HG03521 (cell line): ENCODE measurements around the gene ORAI1.
"Not testable (repeated sequence)": the region's sequence is repeated elsewhere in the genome, so short reads cannot be mapped to it uniquely, and the experiment has no call there.

ENCODE experiments used
- ATAC-seq: cut with Tn5 transposase; IDR thresholded peaks from one replicate; pipeline ENCODE4 v1.9.1; 2021; ENCODE audit warnings: mild to moderate bottlenecking, moderate library complexity; ENCODE audit not compliant: unreplicated experiment

ORAI1 gene

GRCh38 chr12:121602766-121603165 lies 23.6 kb upstream of the ORAI1 start:
- ATAC-seq, result no peak

DNA sequence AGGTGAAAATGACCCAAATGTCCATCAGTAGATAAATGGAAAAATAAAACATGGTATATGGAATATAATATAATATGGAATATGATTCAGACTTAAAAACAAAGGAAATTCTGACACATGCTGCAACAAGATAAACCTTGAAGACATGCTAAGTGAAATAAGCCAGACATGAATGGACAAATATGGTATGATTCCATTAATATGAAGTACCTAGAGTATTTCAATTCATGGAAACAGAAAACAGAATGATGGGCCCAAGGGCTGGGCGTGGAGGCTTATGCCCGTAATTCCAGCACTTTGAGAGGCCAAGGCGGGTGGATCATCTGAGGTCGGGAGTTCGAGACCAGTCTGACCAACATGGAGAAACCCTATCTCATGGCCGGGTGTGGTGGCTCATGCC lies 22.7 kb upstream of the ORAI1 start:
- ATAC-seq, result no peak

- no peak for ATAC-seq
Measured at GRCh38 chr12:121608301-121608700, 18.0 kb upstream of the ORAI1 start.

DNA sequence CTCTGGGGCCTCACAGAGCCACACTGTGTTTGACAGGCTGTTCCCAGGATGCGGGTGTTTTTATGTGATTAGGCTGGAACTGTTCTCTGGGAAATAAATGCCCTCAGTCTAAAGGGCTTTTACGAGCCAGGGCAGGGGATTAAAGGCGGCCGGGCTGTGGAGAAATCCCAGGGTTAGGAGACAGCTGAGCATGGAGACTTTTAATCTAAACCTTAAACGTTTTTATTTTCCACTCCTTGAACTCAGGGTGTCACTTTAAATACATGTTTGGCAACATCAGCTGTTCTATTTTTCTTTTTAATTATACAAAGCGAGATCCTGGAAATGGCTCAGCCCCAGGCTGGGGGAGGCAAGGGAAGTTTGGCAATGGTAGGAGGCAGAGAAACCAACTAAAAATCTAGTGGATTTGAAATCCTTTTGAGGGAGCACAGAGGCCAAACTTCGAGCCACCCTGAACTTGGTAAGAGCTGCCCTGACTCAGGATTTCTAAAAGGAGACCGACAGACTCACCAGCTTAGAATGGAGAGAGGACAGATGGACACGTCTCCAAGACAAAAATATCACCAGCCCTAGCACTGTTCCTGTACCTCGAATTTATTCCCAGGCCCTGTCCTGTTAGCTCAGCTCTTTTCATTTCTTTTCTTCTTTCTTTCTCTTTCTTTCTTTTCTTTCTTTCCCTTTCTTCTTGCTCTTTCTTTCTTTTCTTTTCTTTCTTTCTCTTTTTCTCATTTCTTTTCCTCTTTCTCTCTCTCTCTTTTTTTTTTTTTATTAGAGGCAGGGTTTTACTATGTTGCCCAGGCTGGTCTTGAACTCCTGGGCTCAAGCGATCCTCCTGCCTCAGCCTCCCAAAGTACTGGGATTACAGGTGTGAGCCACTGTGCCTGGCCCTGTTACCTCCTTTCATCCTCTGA lies 15.8 kb upstream of the ORAI1 start:
- no peak for ATAC-seq

DNA sequence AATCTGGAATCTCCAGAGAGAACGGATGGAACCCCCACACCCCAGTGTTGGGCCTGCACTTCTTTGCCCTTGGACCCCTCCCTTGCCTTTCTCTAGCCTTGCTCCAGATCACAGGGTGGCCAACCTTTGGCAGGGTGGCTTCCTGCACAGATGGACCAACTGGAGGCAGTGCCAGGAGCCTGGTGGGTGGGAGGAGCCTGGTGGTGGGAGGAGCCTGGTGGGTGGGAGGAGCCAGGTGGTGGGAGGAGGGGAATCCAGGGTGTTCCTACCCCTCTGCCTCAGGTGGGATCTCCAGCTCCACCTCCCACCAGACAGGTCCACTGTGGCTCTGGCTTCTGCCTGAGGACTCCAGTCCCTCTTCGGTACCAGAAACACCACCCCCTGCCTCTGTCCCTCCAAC lies 15.0 kb upstream of the ORAI1 start:
- ATAC-seq, result no peak

DNA sequence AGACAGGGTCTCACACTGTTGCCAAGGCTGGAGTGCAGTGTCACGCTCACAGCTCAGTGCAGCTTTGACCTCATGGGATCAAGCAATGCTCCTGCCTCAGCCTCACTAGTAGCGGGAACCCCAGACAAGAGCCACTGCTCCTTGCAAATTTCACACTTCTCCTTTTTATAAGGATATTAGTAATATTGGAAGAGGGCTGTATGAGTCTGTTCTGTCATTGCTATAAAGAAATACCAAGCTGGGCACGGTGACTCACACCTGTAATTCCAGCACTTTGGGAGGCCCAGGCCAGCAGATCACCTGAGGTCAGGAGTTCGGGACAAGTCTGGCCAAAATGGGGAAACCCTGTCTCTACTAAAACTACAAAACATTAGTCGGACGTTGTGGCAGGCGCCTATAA lies 12.9 kb upstream of the ORAI1 start:
- ATAC-seq, result no peak

- no peak for ATAC-seq
Measured at GRCh38 chr12:121614872-121615467, 11.4 kb upstream of the ORAI1 start.

DNA sequence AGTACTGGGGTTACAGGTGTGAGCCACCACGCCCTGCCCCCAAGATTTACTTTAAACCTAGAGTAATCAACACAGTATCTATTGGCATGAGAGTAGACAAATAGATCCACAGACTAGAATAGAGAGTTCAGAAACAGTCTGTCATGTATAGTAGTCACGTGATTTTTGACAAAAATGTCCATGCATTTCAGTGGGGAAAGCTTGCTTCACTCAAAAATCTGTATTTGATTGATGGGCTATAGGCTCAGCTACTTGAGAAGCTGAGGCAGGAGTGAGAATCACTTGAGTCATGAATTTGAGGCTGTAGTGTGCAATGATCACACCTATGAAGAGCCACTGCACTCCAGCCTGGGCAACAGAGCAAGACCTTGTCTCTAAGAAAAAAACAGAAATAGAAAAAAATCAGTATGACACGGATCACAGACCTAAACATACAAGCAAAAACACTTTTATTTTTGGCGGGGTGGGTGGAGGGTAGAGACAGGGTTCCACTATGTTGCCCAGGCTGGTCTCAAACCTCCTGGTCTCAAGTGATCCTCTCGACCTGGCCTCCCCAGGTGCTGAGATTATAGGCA lies 7.6 kb upstream of the ORAI1 start:
- ATAC-seq, result no peak

GRCh38 chr12:121620333-121620891 lies 5.9 kb upstream of the ORAI1 start:
- ATAC-seq, result no peak

GRCh38 chr12:121626853-121627640 lies 717 bp downstream of the ORAI1 start:
- peak; percentile 22 for ATAC-seq

DNA sequence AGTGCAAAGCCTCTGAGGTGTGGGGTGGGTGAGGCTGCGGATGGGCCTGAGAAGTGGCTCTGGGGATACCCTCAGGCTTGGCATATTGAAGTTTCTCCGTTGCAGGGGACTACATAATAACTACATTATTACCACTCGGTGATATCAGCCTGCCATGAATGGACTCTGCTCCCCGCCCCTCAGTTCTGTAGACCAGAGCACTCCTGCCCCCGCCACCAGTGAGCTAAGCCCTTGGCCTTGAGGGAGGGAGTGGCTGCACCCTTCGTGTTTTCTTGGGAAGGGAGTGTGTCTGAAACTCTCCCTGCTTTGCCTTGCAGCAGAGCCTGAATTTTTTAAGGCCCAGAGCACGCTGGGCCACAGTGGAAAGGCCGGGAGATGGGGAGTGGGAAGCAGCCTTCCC lies 1.7 kb downstream of the ORAI1 start:
- ATAC-seq, result no peak

GRCh38 chr12:121628536-121628935 lies 2.2 kb downstream of the ORAI1 start:
- ATAC-seq, result no peak

DNA sequence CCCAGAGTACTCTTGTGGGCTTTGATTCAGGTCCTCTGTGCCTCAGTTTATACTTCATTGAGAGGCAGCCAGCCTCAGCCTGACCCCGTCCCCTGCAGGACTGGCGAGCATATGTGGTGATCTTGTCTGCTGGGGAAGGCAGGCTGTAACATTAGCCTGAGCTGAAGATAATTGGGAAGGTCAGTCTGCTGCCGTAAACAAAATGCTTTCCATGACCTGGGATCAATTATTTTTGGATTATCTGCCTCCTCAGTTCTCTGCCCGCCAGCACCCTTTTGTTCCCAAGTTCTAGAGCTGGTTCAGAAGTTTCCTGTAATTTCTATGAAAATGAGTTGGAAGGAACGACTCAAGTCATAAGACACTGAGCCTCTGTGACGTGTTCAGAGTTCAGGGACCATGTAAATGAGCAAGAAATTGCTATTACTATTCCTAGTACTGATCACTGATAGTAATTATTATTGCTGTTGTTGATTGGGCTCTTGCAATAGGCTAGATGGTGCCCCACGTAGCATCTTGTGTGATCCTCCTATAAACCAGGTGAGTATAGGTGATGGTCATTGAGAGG lies 4.5 kb downstream of the ORAI1 start:
- no peak for ATAC-seq

DNA sequence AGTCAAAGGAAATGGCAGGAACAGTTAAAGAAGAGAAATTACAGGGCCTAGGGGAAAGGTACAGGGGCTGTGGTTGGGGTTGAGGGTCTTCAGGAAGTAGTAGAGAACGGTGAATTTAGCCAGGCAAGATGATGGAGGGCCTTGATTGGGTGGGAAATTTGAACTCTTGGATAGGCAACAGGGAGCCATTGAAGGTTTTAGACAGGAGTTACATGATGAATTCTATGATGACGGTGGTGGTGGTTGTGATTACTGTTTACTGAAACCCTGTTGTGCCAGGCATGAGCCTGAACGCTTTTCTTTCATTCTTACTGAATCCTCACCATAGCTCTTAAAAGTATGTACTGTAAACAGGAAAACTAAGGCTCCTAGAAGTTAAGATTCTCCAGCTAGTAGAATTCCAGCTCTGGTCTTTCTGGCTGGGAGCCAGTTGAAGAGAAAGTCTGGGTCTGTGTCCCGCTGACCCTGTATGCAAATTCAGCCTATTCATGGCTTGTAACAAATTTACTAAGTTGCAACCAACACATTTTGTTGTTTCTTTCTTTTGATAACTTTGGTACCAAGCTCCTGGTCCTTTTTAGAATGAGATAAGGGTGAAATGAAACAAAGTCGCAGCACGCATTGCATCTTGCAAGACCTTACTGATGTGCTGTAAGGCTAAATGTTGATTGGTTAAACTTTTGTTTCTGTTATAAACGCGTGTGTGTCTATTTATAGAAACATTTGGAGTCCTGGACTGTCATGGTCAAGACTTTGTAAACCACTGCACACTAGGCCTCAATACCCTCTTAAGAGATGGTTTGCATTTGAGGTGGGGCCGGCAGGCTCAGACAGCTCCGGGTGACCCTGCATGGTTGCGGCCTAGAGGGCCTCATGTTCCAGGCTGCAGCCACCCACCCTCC lies 6.0 kb downstream of the ORAI1 start:
- no peak for ATAC-seq

DNA sequence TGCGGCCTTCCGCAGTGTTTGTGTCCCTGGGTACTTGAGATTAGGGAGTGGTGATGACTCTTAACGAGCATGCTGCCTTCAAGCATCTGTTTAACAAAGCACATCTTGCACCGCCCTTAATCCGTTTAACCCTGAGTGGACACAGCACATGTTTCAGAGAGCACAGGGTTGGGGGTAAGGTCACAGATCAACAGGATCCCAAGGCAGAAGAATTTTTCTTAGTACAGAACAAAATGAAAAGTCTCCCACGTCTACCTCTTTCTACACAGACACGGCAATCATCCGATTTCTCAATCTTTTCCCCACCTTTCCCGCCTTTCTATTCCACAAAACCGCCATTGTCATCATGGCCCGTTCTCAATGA lies 7.5 kb downstream of the ORAI1 start:
- not testable (repeated sequence) for ATAC-seq

DNA sequence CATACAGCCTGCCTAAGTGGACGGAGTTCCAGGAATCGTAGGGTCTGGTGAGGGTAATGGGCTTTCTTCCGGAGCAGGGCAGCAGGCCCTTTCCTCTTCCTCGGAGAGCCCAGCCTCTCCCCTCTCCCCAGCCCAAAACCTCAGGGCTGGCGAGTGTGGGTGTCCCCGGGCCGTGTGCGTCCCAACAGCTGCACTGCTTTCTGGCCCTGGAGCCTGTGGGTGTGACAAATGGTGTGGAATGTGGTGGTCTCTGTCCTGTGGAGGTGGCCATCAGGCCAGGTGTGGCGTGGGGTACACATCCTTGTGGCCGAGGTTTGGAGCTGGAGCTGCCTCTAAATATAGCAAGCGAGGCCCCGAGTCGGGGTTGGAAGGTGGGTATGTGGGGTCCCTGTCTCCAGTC lies 8.5 kb downstream of the ORAI1 start:
- ATAC-seq, result no peak

DNA sequence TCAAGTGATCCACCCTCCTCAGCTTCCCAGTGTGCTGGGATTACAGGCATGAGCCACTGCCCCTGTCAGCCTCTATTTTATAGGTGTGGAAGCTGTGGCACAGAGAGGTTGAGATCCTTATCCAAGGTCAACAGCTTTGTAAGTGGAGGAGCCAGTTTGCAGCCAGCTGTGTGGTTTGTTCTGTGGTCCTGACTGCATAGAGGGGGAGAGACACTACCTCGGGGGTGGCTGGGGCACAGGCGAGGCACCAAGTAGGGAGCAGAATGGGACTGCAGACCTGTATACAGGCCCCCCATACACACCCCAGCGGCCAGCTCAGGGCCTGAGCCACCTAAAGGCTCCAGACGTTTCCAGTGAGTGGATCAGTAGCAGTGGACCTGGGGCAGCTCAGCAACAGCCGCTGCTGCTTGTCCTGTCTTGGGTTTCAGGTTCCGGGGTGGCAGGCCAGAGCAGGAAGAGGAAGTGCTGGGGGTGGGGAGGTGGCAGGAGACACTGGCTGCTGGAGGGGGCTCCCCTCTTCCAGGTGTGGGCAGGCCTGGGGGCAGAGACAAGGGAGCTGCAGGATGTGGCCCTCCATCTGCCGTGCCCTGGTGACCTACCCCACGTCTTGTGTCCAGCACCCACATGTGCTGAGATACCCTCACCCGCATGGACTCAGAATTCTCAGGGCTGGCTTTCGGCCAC lies 11.0 kb downstream of the ORAI1 start:
- peak; percentile 40 for ATAC-seq

- ATAC-seq, result no peak
Measured at GRCh38 chr12:121638298-121639202, 12.2 kb downstream of the ORAI1 start.
